ENCODE data around the gene STAP1.
"Not testable (repeated sequence)": the region's sequence is repeated elsewhere in the genome, so short reads cannot be mapped to it uniquely, and the experiment has no call there.

The STAP1 gene

GRCh38 chr4:67614186-67614585 is 55.7 kb downstream of the STAP1 start:
- in situ Hi-C loops (cut with HindIII; ENCODE audit: low sequenced_read_pairs) = no loop called here

GRCh38 chr4:67615119-67615518 is 56.6 kb downstream of the STAP1 start:
- in situ Hi-C loops (cut with HindIII; ENCODE audit: low sequenced_read_pairs) = no loop called here

GRCh38 chr4:67616478-67616877 is 58.0 kb downstream of the STAP1 start:
- in situ Hi-C loops (cut with HindIII; ENCODE audit: low sequenced_read_pairs) = no loop called here

GRCh38 chr4:67624939-67625338 is 66.4 kb downstream of the STAP1 start:
- in situ Hi-C loops (cut with HindIII; ENCODE audit: low sequenced_read_pairs) = no loop called here

- in situ Hi-C loops (cut with HindIII; ENCODE audit: low sequenced_read_pairs) = no loop called here
These were observed 74.0 kb downstream of the STAP1 start for GRCh38 chr4:67632492-67632891.

GRCh38 chr4:67634741-67635140 is 76.2 kb downstream of the STAP1 start:
- in situ Hi-C loops (cut with HindIII; ENCODE audit: low sequenced_read_pairs) = no loop called here

- in situ Hi-C loops (cut with HindIII; ENCODE audit: low sequenced_read_pairs) = no loop called here
These were observed 76.8 kb downstream of the STAP1 start for GRCh38 chr4:67635331-67635730.

- in situ Hi-C loops (cut with HindIII; ENCODE audit: low sequenced_read_pairs) = not testable (repeated sequence)
These were observed 78.5 kb downstream of the STAP1 start for GRCh38 chr4:67636978-67637377.

GRCh38 chr4:67638136-67638535 is 79.6 kb downstream of the STAP1 start:
- in situ Hi-C loops (cut with HindIII; ENCODE audit: low sequenced_read_pairs) = no loop called here

- in situ Hi-C loops (cut with HindIII; ENCODE audit: low sequenced_read_pairs) = no loop called here
These were observed 93.0 kb downstream of the STAP1 start for GRCh38 chr4:67651536-67651935.
